Activated naive CD8-positive, alpha-beta T cell treated with anti-CD3 and anti-CD28 coated beads, Interleukin-2, amount 50 U/mL, for 24 hours (primary cell): Measurements from ENCODE around the gene PRR7.

Source experiments
- ATAC-seq: fragments of 150-1000 bp; cut with Tn5 transposase; one replicate; pipeline ENCODE4 v1.10.0; 2021
- DNase-seq: peaks from one replicate; pipeline ENCODE4 v3.0.0; 2021
- H3K27ac Mint-ChIP-seq: one replicate; pipeline ENCODE4 v1.8.0; 2021; ENCODE audit warnings: mild to moderate bottlenecking, mixed read lengths
- H3K27me3 Mint-ChIP-seq: one replicate; pipeline ENCODE4 v1.8.0; 2021; ENCODE audit warnings: mixed read lengths
- H3K36me3 Mint-ChIP-seq: one replicate; pipeline ENCODE4 v1.8.0; 2021; ENCODE audit warnings: low read depth, mixed read lengths
- H3K4me1 Mint-ChIP-seq: one replicate; pipeline ENCODE4 v1.8.0; 2021; ENCODE audit warnings: mixed read lengths
- H3K4me3 Mint-ChIP-seq: one replicate; pipeline ENCODE4 v1.8.0; 2021; ENCODE audit warnings: mild to moderate bottlenecking, moderate library complexity, mixed read lengths
- H3K9me3 Mint-ChIP-seq: one replicate; pipeline ENCODE4 v1.8.0; 2021; ENCODE audit warnings: mixed read lengths

The PRR7 gene

DNA sequence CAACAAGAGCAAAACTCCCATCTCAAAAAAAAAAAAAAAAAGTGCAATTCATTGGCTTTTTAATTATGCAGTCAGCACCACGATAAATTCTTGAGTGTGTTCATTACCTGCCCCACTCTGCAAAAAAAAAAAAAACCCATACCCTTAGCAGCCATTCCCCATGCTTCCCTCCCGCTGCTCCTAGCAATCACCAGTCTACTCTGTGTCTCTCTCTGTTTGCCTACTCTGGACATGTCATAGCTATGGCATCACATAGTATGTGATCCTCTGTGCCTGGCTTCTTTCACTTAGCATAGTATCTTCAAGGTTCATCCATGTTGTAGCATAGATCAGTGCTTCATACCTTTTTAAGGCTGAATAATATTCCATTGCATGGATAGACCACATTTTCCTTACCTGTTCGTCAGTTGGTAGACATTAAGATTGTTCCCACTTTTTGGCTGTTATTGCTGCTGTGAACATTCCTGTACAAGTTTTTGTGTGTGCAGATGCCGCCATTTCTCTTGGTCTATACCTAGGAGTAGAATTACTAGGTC is 7.0 kb upstream of the PRR7 start:
- H3K4me1 Mint-ChIP-seq, result peaks cover 68% of the 10 kb centered on the region
- ATAC-seq (no peak), DNase-seq (no peak)
- H3K27me3 Mint-ChIP-seq, result no peaks in the 10 kb centered on the region
- no peaks in the 10 kb centered on the region for H3K9me3 Mint-ChIP-seq
- H3K27ac Mint-ChIP-seq, result peak overlapping the region; percentile 48
- H3K36me3 Mint-ChIP-seq, result peaks cover 41% of the 10 kb centered on the region
- no peak overlapping the region for H3K4me3 Mint-ChIP-seq

DNA sequence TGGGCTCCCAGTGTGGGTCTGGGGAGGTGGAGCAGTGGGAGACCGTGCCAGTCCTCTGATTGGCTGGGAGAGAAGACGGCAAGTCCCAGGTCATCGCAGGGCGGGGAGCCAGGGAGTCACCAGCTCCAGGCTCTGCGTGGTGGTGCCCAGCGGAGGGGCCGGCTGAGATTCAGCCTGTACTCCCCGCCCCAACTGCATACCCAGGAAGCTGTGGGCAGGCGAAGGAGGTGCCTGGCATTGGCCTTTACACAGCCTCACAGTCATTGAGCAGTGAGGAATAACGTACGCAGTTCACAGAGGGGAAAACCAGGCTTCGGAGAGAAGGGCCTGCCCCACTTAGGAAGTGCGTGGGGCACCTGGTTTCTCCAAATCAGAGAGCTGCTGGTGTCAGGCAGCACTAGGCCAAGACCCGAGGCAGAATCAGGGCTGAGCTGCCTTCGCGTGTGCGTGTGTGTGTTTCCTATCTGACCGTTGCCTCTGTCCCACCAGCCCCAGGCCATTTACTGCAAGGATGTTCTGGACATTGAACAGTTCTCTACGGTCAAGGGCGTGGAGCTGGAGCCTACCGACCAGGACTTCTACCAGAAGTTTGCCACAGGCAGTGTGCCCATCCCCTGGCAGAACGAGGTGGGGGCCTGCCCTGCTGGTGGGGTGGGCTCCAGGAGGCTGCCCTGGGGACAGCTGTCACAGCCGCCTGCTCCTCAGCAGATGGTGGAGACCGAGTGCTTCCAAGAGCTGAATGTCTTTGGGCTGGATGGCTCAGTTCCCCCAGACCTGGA is 6.2 kb upstream of the PRR7 start:
- ATAC-seq, result peak; percentile 75
- Mint-ChIP-seq H3K27me3 (no peaks in the 10 kb centered on the region), H3K4me3 (no peak overlapping the region), H3K4me1 (peaks cover 69% of the 10 kb centered on the region), H3K9me3 (no peaks in the 10 kb centered on the region), H3K36me3 (peaks cover 40% of the 10 kb centered on the region), H3K27ac (peak overlapping the region; percentile 48)
- DNase-seq, result peak; percentile 47

DNA sequence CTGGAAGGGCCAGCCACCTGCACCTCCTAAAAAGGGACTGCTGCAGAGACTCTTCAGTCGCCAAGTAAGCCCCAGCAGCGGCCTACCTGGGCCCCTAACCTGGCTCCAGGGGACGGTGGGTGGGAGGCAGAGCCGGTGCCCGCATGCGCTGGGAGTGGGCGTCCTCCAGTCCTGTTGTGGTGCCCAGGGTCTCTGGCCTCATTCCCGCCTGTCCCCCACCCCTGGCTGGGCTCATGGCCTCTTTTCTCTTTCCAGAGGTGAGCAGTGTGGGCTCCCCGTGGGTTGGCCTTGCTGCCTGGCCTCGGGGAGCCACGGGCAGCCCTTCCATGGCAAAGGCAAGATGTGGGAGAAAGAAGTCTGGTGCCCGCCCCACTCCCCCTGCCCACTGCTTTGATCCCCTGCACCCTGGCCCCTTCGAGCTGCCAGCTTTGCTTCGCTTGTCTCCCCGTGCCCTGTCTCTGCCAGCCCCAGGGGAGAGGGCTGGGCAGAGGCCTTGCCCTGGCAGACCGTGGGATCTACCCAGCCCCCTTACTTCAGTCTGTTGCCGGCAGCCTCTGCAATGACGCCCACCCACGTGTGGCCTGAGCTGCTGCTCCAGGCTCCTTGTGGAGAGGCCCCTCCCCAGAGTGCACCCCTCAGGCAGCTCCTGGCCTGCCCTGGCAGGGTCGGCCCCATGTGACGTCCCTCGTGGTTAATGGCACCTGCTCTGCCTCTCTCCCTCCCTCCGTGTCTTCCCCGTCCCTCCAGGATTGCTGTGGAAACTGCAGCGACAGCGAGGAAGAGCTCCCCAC is 5.4 kb upstream of the PRR7 start:
- H3K4me1 Mint-ChIP-seq, result peaks cover 72% of the 10 kb centered on the region
- H3K27ac Mint-ChIP-seq, result no peak overlapping the region
- no peaks in the 10 kb centered on the region for H3K9me3 Mint-ChIP-seq
- H3K27me3 Mint-ChIP-seq, result no peaks in the 10 kb centered on the region
- no peak overlapping the region for H3K4me3 Mint-ChIP-seq
- DNase-seq, result no peak
- no peak for ATAC-seq
- peaks cover 35% of the 10 kb centered on the region for H3K36me3 Mint-ChIP-seq

DNA sequence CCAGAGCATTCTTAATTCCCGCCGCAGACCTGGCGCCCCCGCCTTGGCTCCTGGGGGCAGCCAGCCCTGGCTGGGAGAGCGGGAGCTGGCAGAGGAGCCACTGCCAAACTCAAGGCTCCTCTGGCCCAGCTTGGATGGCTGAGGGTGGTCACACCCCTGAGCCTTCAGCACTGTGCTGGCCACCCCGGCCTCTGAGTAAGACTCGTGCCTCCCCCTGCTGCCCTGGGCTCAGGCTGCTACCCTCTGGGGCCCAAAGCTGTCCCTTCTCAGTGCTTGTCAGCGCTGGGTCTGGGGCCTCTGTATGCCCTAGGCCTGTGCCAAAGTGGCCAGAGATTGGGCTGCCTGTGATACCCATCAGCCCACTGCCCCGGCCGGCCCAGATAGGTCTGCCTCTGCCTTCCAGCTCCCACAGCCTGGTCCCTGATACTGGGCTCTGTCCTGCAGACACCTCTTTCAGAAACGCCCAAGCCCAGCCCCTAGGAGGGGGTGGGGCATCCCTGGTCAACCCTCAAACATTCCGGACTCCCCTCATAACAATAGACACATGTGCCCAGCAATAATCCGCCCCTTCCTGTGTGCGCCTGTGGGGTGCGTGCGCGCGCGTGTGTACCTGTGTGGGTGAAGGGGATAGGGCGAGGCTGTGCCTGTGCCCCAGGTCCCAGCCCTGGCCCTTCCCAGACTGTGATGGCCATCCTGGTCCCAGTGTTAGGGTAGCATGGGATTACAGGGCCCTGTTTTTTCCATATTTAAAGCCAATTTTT is 4.4 kb upstream of the PRR7 start:
- H3K27ac Mint-ChIP-seq, result peak overlapping the region; percentile 69
- DNase-seq, result no peak
- H3K4me1 Mint-ChIP-seq, result peaks cover 65% of the 10 kb centered on the region
- H3K27me3 Mint-ChIP-seq, result no peaks in the 10 kb centered on the region
- H3K4me3 Mint-ChIP-seq, result no peak overlapping the region
- no peaks in the 10 kb centered on the region for H3K9me3 Mint-ChIP-seq
- ATAC-seq, result no peak
- H3K36me3 Mint-ChIP-seq, result peaks cover 29% of the 10 kb centered on the region

DNA sequence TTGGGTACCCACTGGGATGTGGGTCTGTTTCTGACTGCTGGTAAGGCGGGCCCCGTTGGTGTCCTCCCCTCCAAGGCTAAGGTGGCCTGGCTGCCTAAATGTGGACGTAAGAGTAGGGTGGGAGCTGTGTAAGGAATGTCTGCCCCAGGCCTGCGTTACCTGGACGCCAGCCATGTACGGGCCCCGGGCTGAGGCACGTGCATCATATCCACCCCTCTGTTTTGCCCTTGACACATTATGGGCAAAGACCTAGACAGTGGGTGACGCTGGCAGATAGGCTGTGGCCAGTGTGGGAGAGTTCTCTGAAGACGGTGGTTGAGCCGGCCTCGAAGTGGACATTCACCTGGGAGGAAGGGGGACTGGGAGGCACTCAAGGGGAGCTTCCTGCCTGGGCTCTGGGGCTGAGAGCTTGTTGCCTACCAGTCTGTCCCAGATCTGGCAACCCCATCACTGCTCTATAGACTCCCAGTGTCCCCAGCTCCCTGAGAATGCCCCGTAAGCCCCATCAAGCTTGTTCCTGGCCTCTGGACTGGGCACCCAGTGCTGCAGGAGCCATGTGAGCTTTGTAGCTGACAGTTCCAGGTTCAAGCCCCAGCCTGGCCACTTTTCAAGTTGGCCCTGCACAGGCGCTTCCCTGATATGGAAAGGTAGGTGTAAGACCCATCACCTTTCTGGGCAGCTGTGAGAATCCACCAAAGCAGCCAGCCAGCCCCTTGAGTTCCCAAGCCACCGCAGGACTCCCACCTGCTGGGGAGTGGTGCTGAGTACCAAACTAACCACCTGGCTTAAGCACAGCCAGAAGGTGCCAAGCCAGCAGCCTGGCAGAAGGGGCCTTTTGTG is 3.2 kb upstream of the PRR7 start:
- peak overlapping the region; percentile 18 for H3K27ac Mint-ChIP-seq
- DNase-seq, result no peak

DNA sequence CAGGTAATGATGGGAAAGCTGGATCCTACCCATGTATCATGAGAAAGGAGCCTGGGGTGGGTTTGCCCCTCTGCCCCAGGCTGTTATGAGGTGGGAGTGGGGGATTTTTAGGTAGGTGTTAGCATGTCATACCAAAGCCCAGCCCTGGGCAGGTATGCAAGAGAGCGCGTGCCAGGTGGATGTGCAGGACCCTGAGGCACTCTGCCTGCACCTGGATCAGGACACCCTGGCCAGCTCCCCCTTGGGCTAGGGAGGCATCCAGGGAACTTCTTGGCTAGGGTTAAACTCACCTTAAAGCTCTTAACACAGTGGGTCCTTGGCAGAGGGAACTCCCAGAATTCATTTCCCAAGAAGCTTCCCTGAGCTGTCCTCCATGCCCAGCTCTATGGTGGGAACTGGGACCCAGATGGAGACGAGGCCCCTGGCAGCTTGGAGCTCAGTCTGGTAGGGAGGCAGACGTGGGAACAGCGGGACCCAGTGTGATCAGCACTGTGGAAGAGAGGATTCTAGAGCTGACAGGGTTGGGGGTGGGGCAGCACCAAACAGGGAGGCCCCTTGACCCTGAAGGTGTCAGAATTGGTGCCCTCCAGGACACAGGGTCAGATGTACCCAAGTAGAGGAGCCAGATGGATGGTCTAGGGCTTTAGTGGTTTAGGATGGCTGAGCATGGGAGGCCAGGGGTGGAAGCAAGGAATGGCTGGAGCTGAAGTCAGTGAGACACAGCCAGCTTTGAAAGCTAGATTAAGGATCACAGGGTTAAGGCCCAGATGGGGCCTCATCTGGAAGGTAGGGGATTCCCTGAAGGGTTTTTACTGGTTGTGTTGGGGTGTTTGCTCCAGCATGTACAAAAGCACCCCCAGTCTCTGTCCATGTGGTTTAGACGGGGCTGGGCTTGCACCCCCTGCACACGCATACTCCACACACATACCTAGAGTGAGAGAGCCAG is 2.2 kb upstream of the PRR7 start:
- no peaks in the 10 kb centered on the region for H3K9me3 Mint-ChIP-seq
- H3K27me3 Mint-ChIP-seq, result no peaks in the 10 kb centered on the region
- H3K27ac Mint-ChIP-seq, result peak overlapping the region; percentile 49
- ATAC-seq, result no peak
- no peak for DNase-seq
- H3K36me3 Mint-ChIP-seq, result peaks cover 16% of the 10 kb centered on the region
- H3K4me1 Mint-ChIP-seq, result peaks cover 68% of the 10 kb centered on the region
- peak overlapping the region; percentile 71 for H3K4me3 Mint-ChIP-seq

More for the DNA sequence above, 3.2 kb upstream of the PRR7 start:
- Mint-ChIP-seq H3K4me1 (peaks cover 66% of the 10 kb centered on the region), H3K27me3 (no peaks in the 10 kb centered on the region), H3K36me3 (peaks cover 20% of the 10 kb centered on the region), H3K4me3 (no peak overlapping the region), H3K9me3 (no peaks in the 10 kb centered on the region)
- no peak for ATAC-seq

DNA sequence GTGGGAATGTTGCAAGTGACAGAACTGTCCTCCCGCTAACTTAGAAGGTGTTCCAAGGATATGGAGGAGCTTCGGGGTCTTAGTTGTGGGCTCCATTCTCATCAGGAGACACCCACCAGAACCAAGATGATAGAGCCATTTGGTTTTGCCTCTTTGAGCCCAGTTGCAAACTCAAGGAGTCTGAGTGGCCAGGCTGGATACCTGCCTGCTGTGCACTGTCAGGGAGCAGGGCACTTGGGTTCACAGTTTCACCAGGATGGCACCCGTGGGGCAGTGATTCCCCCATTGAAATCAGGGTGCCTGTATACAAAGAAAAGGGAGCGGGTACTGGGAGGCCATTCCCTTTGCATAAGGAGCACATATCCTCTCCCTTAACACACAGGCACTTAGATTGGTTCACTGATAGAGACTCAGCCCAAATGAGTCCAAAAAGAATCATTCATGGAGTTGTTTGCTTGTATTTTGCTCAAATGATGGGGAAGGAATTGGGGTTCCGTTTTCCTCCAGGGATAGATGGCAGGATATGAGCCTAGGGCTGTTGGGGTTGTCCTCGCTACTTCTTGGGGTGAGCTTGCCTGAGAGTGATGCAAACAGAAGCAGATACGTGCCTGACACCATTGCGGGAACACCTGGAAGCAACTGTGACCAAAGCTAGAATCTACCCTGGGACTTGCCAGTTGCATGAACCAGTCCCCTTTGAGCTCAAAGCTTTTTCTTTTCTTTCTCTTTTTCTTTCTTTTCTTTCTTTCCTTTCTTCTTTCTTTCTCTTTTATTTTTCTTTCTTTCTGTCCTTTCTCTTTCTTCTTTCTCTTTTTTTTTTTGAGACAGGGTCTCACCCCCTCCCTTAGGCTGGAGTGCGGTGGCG is 1.3 kb upstream of the PRR7 start:
- peaks cover 9% of the 10 kb centered on the region for H3K36me3 Mint-ChIP-seq
- H3K9me3 Mint-ChIP-seq, result no peaks in the 10 kb centered on the region
- ATAC-seq, result no peak
- DNase-seq, result no peak
- peak overlapping the region; percentile 71 for H3K4me3 Mint-ChIP-seq
- H3K4me1 Mint-ChIP-seq, result peaks cover 59% of the 10 kb centered on the region
- H3K27ac Mint-ChIP-seq, result peak overlapping the region; percentile 79
- no peaks in the 10 kb centered on the region for H3K27me3 Mint-ChIP-seq

DNA sequence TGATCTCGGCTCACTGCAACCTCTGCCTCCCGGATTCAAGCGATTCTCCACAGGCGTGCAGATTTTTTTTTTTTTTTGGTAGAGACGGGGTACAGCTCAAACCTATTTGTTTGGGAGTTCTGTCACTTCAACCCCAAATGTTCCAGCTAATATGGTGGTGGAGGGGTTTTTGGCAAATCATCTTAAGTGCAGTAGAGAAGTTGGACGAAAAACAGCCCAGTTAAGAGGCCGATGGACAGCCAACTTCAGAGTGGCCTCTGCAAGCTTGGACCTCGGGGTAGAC is 756 bp upstream of the PRR7 start:
- Mint-ChIP-seq H3K4me3 (peak overlapping the region; percentile 71), H3K27ac (peak overlapping the region; percentile 79), H3K27me3 (no peaks in the 10 kb centered on the region), H3K9me3 (no peaks in the 10 kb centered on the region), H3K36me3 (peaks cover 7% of the 10 kb centered on the region), H3K4me1 (peaks cover 54% of the 10 kb centered on the region)
- ATAC-seq (no peak), DNase-seq (no peak)

DNA sequence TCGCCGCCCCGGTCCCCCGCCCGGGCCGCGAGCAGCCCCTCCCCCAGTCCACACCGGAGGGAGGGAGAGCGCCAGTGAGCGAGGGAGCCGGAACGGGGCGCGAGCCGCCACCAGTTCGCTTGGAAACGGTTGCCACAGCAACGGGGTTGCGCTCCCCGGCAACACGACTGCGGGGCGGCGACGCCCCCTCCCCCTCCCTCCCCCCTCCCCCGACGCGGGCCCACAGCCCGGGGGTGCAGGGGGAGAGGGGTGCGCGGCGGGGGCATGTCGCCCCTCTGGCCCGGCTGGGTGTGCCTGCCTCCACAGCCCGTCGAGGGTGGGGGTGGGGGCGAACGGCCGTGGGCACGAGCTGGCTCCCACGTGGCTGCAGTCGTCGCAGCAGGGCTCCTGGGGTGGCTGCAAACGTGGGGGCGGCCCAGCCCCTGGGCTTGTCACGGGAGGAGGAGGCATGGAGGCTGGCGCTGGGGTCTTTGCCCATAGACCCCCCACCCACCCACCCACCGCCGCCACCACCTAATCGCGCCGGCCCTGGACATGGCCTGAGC is 524 bp downstream of the PRR7 start:
- no peaks in the 10 kb centered on the region for H3K27me3 Mint-ChIP-seq
- H3K4me3 Mint-ChIP-seq, result peak overlapping the region; percentile 73
- ATAC-seq (peak; percentile 8), DNase-seq (peak; percentile 73)
- no peak overlapping the region for H3K27ac Mint-ChIP-seq
- peaks cover 54% of the 10 kb centered on the region for H3K4me1 Mint-ChIP-seq
- peaks cover 4% of the 10 kb centered on the region for H3K36me3 Mint-ChIP-seq
- no peaks in the 10 kb centered on the region for H3K9me3 Mint-ChIP-seq

DNA sequence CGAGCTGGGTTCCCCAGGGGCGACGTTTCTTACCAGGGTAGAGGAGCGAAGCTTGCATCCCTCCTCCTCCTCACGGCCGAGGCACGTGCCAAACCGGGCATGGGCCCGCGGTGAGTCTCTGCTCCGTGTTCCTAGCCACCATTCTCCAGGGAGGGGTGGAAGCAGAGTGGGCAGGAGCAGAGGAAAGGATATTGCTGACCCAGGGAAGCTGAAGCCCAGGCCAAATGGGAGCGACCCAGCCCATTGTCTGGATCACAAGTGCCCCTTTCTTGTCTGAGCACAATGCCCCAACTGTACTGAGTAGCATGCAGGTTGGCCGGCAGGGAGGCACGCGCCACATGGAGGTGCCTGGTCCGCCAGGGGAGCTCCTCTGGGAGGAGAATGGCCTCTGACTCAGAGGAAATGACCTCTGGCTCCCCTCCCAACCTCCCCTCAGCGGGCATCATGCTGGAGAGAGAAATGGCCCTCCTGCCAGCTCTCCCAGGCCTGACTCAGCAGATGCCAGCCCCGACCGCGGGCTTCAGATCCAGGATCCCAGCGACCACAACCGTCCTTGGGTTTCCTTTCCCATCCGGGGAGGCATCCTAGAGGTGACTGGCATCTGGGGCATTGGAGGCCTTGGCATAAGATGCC is 1.1 kb downstream of the PRR7 start:
- no peaks in the 10 kb centered on the region for H3K9me3 Mint-ChIP-seq
- no peaks in the 10 kb centered on the region for H3K27me3 Mint-ChIP-seq
- peak; percentile 6 for ATAC-seq
- peak overlapping the region; percentile 75 for H3K27ac Mint-ChIP-seq
- H3K4me3 Mint-ChIP-seq, result peak overlapping the region; percentile 73
- DNase-seq, result peak; percentile 53
- peaks cover 56% of the 10 kb centered on the region for H3K4me1 Mint-ChIP-seq
- H3K36me3 Mint-ChIP-seq, result peaks cover 2% of the 10 kb centered on the region

DNA sequence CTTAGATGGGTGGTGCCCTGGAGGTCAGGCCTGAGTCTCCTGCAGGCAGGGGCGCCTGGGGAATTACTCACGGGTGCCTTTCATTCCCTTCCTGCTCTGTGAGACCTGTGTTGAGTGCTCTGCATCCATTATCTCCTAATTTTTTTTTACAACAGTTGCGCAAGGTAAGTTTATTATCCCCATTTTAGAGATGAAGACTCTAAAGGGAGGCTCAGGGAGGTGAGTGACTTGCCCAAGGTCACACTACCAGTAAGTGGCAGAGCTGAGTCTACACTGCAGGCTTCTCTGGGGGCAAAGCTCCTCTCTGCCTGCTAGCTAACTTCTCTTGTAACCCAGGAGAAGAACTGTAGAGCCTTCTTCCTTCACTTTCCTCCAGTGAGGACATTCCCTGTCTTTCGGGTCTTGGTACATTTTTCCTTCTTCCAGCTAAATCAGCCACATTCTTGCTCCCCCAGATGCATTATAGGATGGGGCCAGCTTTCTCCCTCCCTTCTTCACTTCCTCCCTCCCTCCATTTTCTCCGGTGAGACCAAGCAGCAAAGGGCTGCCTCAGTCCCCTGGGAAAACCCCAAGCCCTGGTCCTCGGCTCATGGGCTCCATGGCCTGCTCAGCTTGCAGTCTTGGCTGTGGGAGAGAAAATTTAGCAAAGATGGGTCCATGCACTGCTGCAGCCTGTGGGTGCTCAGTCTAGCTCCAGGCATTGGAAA is 1.8 kb downstream of the PRR7 start:
- peaks cover 58% of the 10 kb centered on the region for H3K4me1 Mint-ChIP-seq
- ATAC-seq, result no peak
- H3K27ac Mint-ChIP-seq, result peak overlapping the region; percentile 75
- peaks cover 2% of the 10 kb centered on the region for H3K36me3 Mint-ChIP-seq
- no peak for DNase-seq
- no peaks in the 10 kb centered on the region for H3K9me3 Mint-ChIP-seq
- peak overlapping the region; percentile 73 for H3K4me3 Mint-ChIP-seq
- no peaks in the 10 kb centered on the region for H3K27me3 Mint-ChIP-seq
